ENCODE measurements around the gene ACTG1. TPM values are rescaled to one million over a fixed set of nuclear protein-coding genes. Genes with fewer than 3 reads are reported as not detected.

The ACTG1 gene
- total RNA-seq, 8 experiments from 2014 or later = 2,076 to 6,877 (median 3,447) TPM

- peak in 6 of 8 experiments; percentile 0 to 2 (median 1) for ATAC-seq (replicated peaks in 6 of 8)
- in situ Hi-C loops (cut with MboI; ENCODE audit: low pct_unique_long_range_greater_than_20kb in 2 of 9, low sequenced_read_pairs in 9 of 9, unreplicated experiment in 9 of 9) = loop anchor here in 7 of 9 experiments (10.0 to 25.0 kb wide), 4 partner anchors 97 to 229 kb away; partner anchors contain the start of genes BAHCC1 (in 3 of the 7) and SLC38A10 (in 3 of the 7)
- WGBS, 10 experiments = 5% methylated on average over 11 of the region's 32 CpGs; no CpG with 5 or more reads in 9 of the 10 experiments
- Histone ChIP-seq H3K4me1 (replicated peaks in 1 of 2) (peaks cover 64 to 69% of the 10 kb centered on the region in 2 donors), H3K27ac (peak overlapping the region; percentile 44 to 72), H3K4me3 (peak overlapping the region in 4 of 5 donors; percentile 3 to 36 (median 16))
These were observed 28.8 kb downstream of the ACTG1 start for GRCh38 chr17:81483862-81484194.

- ATAC-seq (replicated peaks in 6 of 8) = peak in 5 of 8 experiments; percentile 1 to 20 (median 12)
- peak overlapping the region in 2 of 5 donors; percentile 29 to 36 for H3K4me3 ChIP-seq
- WGBS, 10 experiments = 10 to 94% (median 51%) methylated on average over 2 to 7 of the region's 29 CpGs; no CpG with 5 or more reads in 6 of the 10 experiments
- peak overlapping the region; percentile 44 to 72 for H3K27ac ChIP-seq
- peaks cover 58 to 64% of the 10 kb centered on the region in 2 donors for H3K4me1 ChIP-seq (replicated peaks in 1 of 2)
- in situ Hi-C loops (cut with MboI; ENCODE audit: low pct_unique_long_range_greater_than_20kb in 2 of 9, low sequenced_read_pairs in 9 of 9, unreplicated experiment in 9 of 9) = loop anchor here in 7 of 9 experiments (10.0 to 25.0 kb wide), 4 partner anchors 96 to 228 kb away; partner anchors contain the start of genes BAHCC1 (in 3 of the 7) and SLC38A10 (in 3 of the 7)
These were observed 29.3 kb downstream of the ACTG1 start for GRCh38 chr17:81483085-81483861.

GRCh38 chr17:81482673-81483072 is 29.9 kb downstream of the ACTG1 start:
- Histone ChIP-seq H3K4me3 (no peak overlapping the region), H3K4me1 (replicated peaks in 1 of 2) (peaks cover 57 to 69% of the 10 kb centered on the region in 2 donors), H3K27ac (peak overlapping the region; percentile 44 to 72)
- ATAC-seq (replicated peaks in 6 of 8) = no peak
- WGBS, 10 experiments = 33 to 100% (median 73%) methylated on average over 1 to 8 of the region's 11 CpGs; no CpG with 5 or more reads in 6 of the 10 experiments
- in situ Hi-C loops (cut with MboI; ENCODE audit: low pct_unique_long_range_greater_than_20kb in 2 of 9, low sequenced_read_pairs in 9 of 9, unreplicated experiment in 9 of 9) = loop anchor here in 7 of 9 experiments (10.0 to 25.0 kb wide), 4 partner anchors 95 to 228 kb away; partner anchors contain the start of genes BAHCC1 (in 3 of the 7) and SLC38A10 (in 3 of the 7)

GRCh38 chr17:81481815-81482505 is 30.6 kb downstream of the ACTG1 start:
- in situ Hi-C loops (cut with MboI; ENCODE audit: low pct_unique_long_range_greater_than_20kb in 2 of 9, low sequenced_read_pairs in 9 of 9, unreplicated experiment in 9 of 9) = loop anchor here in 7 of 9 experiments (10.0 to 25.0 kb wide), 4 partner anchors 95 to 227 kb away; partner anchors contain the start of genes BAHCC1 (in 3 of the 7) and SLC38A10 (in 3 of the 7)
- peak overlapping the region; percentile 32 to 73 for H3K27ac ChIP-seq
- H3K4me1 ChIP-seq (replicated peaks in 1 of 2) = peaks cover 62 to 70% of the 10 kb centered on the region in 2 donors
- WGBS, 10 experiments = 28 to 100% (median 50%) methylated on average over 2 to 4 of the region's 18 CpGs; no CpG with 5 or more reads in 7 of the 10 experiments
- peak overlapping the region; percentile 30 to 45 (median 37) for H3K4me3 ChIP-seq
- ATAC-seq (replicated peaks in 6 of 8) = no peak

GRCh38 chr17:81481073-81481799 is 31.4 kb downstream of the ACTG1 start:
- Histone ChIP-seq H3K4me1 (replicated peaks in 1 of 2) (peaks cover 59 to 67% of the 10 kb centered on the region in 2 donors), H3K4me3 (peak overlapping the region; percentile 30 to 45 (median 37)), H3K27ac (peak overlapping the region; percentile 73 to 93)
- in situ Hi-C loops (cut with MboI; ENCODE audit: low pct_unique_long_range_greater_than_20kb in 2 of 9, low sequenced_read_pairs in 9 of 9, unreplicated experiment in 9 of 9) = loop anchor here in 7 of 9 experiments (10.0 to 25.0 kb wide), 4 partner anchors 94 to 226 kb away; partner anchors contain the start of genes BAHCC1 (in 3 of the 7) and SLC38A10 (in 3 of the 7)
- peak; percentile 47 to 84 (median 77) for ATAC-seq (replicated peaks in 6 of 8)
- 1 to 40% (median 14%) methylated on average over 1 to 15 of the region's 94 CpGs; no CpG with 5 or more reads in 5 of the 10 experiments for WGBS, 10 experiments

- Histone ChIP-seq H3K4me1 (replicated peaks in 1 of 2) (peaks cover 57 to 67% of the 10 kb centered on the region in 2 donors), H3K27ac (peak overlapping the region; percentile 73 to 93), H3K4me3 (peak overlapping the region; percentile 30 to 45 (median 37))
- in situ Hi-C loops (cut with MboI; ENCODE audit: low pct_unique_long_range_greater_than_20kb in 2 of 9, low sequenced_read_pairs in 9 of 9, unreplicated experiment in 9 of 9) = loop anchor here in 7 of 9 experiments (10.0 to 25.0 kb wide), 4 partner anchors 93 to 226 kb away; partner anchors contain the start of genes BAHCC1 (in 3 of the 7) and SLC38A10 (in 3 of the 7)
- peak in 4 of 8 experiments; percentile 1 to 10 (median 4) for ATAC-seq (replicated peaks in 6 of 8)
- WGBS, 10 experiments = 0 to 90% (median 62%) methylated on average over 1 to 11 of the region's 21 CpGs
These were observed 32.2 kb downstream of the ACTG1 start for GRCh38 chr17:81480140-81481072.

- H3K27ac ChIP-seq = peak overlapping the region; percentile 73 to 93
- 33 to 100% (median 55%) methylated on average over 1 to 7 of the region's 20 CpGs; no CpG with 5 or more reads in 6 of the 10 experiments for WGBS, 10 experiments
- in situ Hi-C loops (cut with MboI; ENCODE audit: low pct_unique_long_range_greater_than_20kb in 2 of 9, low sequenced_read_pairs in 9 of 9, unreplicated experiment in 9 of 9) = loop anchor here in 7 of 9 experiments (10.0 to 25.0 kb wide), 4 partner anchors 92 to 225 kb away; partner anchors contain the start of genes BAHCC1 (in 3 of the 7) and SLC38A10 (in 3 of the 7)
- peaks cover 61 to 69% of the 10 kb centered on the region in 2 donors for H3K4me1 ChIP-seq (replicated peaks in 1 of 2)
- no peak for ATAC-seq (replicated peaks in 6 of 8)
- no peak overlapping the region for H3K4me3 ChIP-seq
These were observed 33.2 kb downstream of the ACTG1 start for GRCh38 chr17:81479175-81480071.

GRCh38 chr17:81478119-81478518 is 34.5 kb downstream of the ACTG1 start:
- Histone ChIP-seq H3K4me3 (no peak overlapping the region), H3K27ac (no peak overlapping the region), H3K4me1 (replicated peaks in 1 of 2) (peaks cover 50 to 58% of the 10 kb centered on the region in 2 donors)
- 79 to 100% (median 93%) methylated on average over 1 to 17 of the region's 20 CpGs; no CpG with 5 or more reads in 5 of the 10 experiments for WGBS, 10 experiments
- in situ Hi-C loops (cut with MboI; ENCODE audit: low pct_unique_long_range_greater_than_20kb in 2 of 9, low sequenced_read_pairs in 9 of 9, unreplicated experiment in 9 of 9) = loop anchor here in 7 of 9 experiments (25.0 kb wide), 3 partner anchors 91 to 216 kb away; partner anchors contain the start of genes BAHCC1 (in 3 of the 7) and SLC38A10 (in 3 of the 7)
- ATAC-seq (replicated peaks in 6 of 8) = no peak

- Histone ChIP-seq H3K4me3 (no peak overlapping the region), H3K4me1 (replicated peaks in 1 of 2) (peaks cover 44 to 49% of the 10 kb centered on the region in 2 donors), H3K27ac (no peak overlapping the region)
- in situ Hi-C loops (cut with MboI; ENCODE audit: low pct_unique_long_range_greater_than_20kb in 2 of 9, low sequenced_read_pairs in 9 of 9, unreplicated experiment in 9 of 9) = loop anchor here in 7 of 9 experiments (25.0 kb wide), 3 partner anchors 90 to 215 kb away; partner anchors contain the start of genes BAHCC1 (in 3 of the 7) and SLC38A10 (in 3 of the 7)
- WGBS, 10 experiments = no CpG with 5 or more reads among the region's 7 CpGs
- no peak for ATAC-seq (replicated peaks in 6 of 8)
These were observed 35.4 kb downstream of the ACTG1 start for GRCh38 chr17:81477173-81477572.

GRCh38 chr17:81476635-81477034 is 36.0 kb downstream of the ACTG1 start:
- in situ Hi-C loops (cut with MboI; ENCODE audit: low pct_unique_long_range_greater_than_20kb in 2 of 9, low sequenced_read_pairs in 9 of 9, unreplicated experiment in 9 of 9) = loop anchor here in 7 of 9 experiments (25.0 kb wide), 3 partner anchors 89 to 214 kb away; partner anchors contain the start of genes BAHCC1 (in 3 of the 7) and SLC38A10 (in 3 of the 7)

More at GRCh38 chr17:81476635-81477034, 36.0 kb downstream of the ACTG1 start:
- Histone ChIP-seq H3K4me3 (no peak overlapping the region), H3K27ac (no peak overlapping the region), H3K4me1 (replicated peaks in 1 of 2) (peaks cover 40 to 46% of the 10 kb centered on the region in 2 donors)
- 81 to 100% (median 94%) methylated on average over 3 to 6 of the region's 6 CpGs; no CpG with 5 or more reads in 3 of the 10 experiments for WGBS, 10 experiments
- no peak for ATAC-seq (replicated peaks in 6 of 8)
